ENCODE measurements around the gene STK32B. TPM values are rescaled to one million over a fixed set of nuclear protein-coding genes. Genes with fewer than 3 reads are reported as not detected.

The STK32B gene
- polyA plus RNA-seq, 4 donors = 0.27 to 0.75 (median 0.58) TPM; not detected in 1

GRCh38 chr4:5033281-5033841 lies 17.9 kb upstream of the STK32B start:
- FAIRE-seq (no peak), DNase-seq (peak in 1 of 2 donors; percentile 3)
- Histone ChIP-seq H3K4me1 (ENCODE audit: control insufficient read depth in 3 of 3, insufficient read depth in 2 of 3, low read depth in 1 of 3, low read length in 2 of 3) (no peaks in the 10 kb centered on the region), H3K36me3 (ENCODE audit: control insufficient read depth in 3 of 3, insufficient read depth in 2 of 3, low read depth in 1 of 3, low read length in 3 of 3) (no peaks in the 10 kb centered on the region), H3K9me3 (ENCODE audit: control insufficient read depth in 2 of 2, insufficient read depth in 1 of 2, low read depth in 1 of 2, low read length in 1 of 2) (no peaks in the 10 kb centered on the region), H3K27ac (ENCODE audit: low read depth in 1 of 3, low read length in 2 of 3) (peak overlapping the region in 1 of 3 donors; percentile 17), H3K27me3 (ENCODE audit: control insufficient read depth in 3 of 3, insufficient read depth in 3 of 3, low read length in 3 of 3) (no peaks in the 10 kb centered on the region), H3K4me3 (ENCODE audit: low read depth in 1 of 3, low read length in 3 of 3) (no peak overlapping the region)
- WGBS, 3 donors = 36 to 49% (median 40%) methylated on average over 10 of the region's 10 CpGs

- H3K27ac ChIP-seq (ENCODE audit: low read depth in 1 of 3, low read length in 2 of 3) = no peak overlapping the region
- no peaks in the 10 kb centered on the region for H3K4me1 ChIP-seq (ENCODE audit: control insufficient read depth in 3 of 3, insufficient read depth in 2 of 3, low read depth in 1 of 3, low read length in 2 of 3)
- no peak overlapping the region for H3K4me3 ChIP-seq (ENCODE audit: low read depth in 1 of 3, low read length in 3 of 3)
- WGBS, 3 donors = 55 to 73% (median 63%) methylated on average over 8 of the region's 8 CpGs
- no peak for DNase-seq
- H3K9me3 ChIP-seq (ENCODE audit: control insufficient read depth in 2 of 2, insufficient read depth in 1 of 2, low read depth in 1 of 2, low read length in 1 of 2) = no peaks in the 10 kb centered on the region
- H3K36me3 ChIP-seq (ENCODE audit: control insufficient read depth in 3 of 3, insufficient read depth in 2 of 3, low read depth in 1 of 3, low read length in 3 of 3) = no peaks in the 10 kb centered on the region
- FAIRE-seq = no peak
- no peaks in the 10 kb centered on the region for H3K27me3 ChIP-seq (ENCODE audit: control insufficient read depth in 3 of 3, insufficient read depth in 3 of 3, low read length in 3 of 3)
Observed at GRCh38 chr4:5034206-5034605, 17.1 kb upstream of the STK32B start.

- no peak for DNase-seq
- H3K4me1 ChIP-seq (ENCODE audit: control insufficient read depth in 3 of 3, insufficient read depth in 2 of 3, low read depth in 1 of 3, low read length in 2 of 3) = no peaks in the 10 kb centered on the region
- WGBS, 3 donors = 18 to 39% (median 24%) methylated on average over 5 of the region's 5 CpGs
- FAIRE-seq = no peak
- no peaks in the 10 kb centered on the region for H3K9me3 ChIP-seq (ENCODE audit: control insufficient read depth in 2 of 2, insufficient read depth in 1 of 2, low read depth in 1 of 2, low read length in 1 of 2)
- no peaks in the 10 kb centered on the region for H3K27me3 ChIP-seq (ENCODE audit: control insufficient read depth in 3 of 3, insufficient read depth in 3 of 3, low read length in 3 of 3)
- H3K36me3 ChIP-seq (ENCODE audit: control insufficient read depth in 3 of 3, insufficient read depth in 2 of 3, low read depth in 1 of 3, low read length in 3 of 3) = no peaks in the 10 kb centered on the region
- H3K27ac ChIP-seq (ENCODE audit: low read depth in 1 of 3, low read length in 2 of 3) = no peak overlapping the region
- no peak overlapping the region for H3K4me3 ChIP-seq (ENCODE audit: low read depth in 1 of 3, low read length in 3 of 3)
Observed at GRCh38 chr4:5036239-5036638, 15.0 kb upstream of the STK32B start.

DNA sequence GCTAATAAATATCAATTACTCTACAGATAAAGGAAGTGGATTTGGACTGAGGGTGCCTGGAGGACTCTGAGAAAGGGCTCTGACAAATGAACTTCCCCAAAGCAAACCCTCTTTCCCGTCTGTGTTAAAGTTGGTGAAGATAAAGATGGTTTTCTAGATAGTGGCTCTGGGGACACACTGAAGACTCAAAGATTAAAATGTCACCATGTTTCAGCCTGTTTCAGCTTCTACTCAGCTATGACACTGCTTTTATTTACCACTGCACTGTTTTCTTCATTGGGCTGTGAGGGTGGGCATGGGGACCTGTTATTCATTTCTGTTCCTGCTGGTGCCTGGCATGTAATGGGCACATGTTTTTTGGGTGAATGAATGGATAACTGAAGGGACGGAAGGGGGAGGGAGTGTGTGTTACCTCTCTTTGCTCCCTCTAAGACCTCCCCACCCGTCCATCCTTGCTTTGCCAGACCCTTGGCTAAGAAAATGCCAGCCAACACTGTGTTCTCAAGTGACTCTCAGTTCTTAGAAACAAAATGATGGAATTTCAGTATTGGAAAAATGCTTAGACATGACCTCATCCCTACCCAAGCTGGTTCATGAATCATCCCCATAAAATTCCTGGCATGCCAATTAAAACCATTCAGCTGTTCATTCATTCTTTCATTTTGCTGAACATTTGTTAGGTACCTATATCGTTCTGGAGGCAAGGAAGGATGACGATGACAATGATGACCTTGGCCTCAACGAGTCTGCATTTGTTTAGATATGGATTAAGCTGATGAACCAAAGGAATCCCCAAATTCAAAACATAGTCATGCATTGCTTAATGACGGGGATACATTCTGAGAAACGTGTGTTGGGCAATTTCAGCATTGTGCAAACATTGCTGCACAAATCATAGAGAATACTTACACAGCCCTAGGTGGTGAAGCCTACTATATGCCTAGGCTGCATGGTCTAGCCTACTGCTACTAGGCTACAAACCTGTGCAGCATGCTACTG lies 13.4 kb upstream of the STK32B start:
- no peaks in the 10 kb centered on the region for H3K4me1 ChIP-seq (ENCODE audit: control insufficient read depth in 3 of 3, insufficient read depth in 2 of 3, low read depth in 1 of 3, low read length in 2 of 3)
- no peak overlapping the region for H3K27ac ChIP-seq (ENCODE audit: low read depth in 1 of 3, low read length in 2 of 3)
- no peak overlapping the region for H3K4me3 ChIP-seq (ENCODE audit: low read depth in 1 of 3, low read length in 3 of 3)
- FAIRE-seq = no peak
- H3K9me3 ChIP-seq (ENCODE audit: control insufficient read depth in 2 of 2, insufficient read depth in 1 of 2, low read depth in 1 of 2, low read length in 1 of 2) = no peaks in the 10 kb centered on the region
- no peak for DNase-seq
- H3K27me3 ChIP-seq (ENCODE audit: control insufficient read depth in 3 of 3, insufficient read depth in 3 of 3, low read length in 3 of 3) = no peaks in the 10 kb centered on the region
- H3K36me3 ChIP-seq (ENCODE audit: control insufficient read depth in 3 of 3, insufficient read depth in 2 of 3, low read depth in 1 of 3, low read length in 3 of 3) = no peaks in the 10 kb centered on the region
- 44 to 50% (median 48%) methylated on average over 8 of the region's 8 CpGs for WGBS, 3 donors

DNA sequence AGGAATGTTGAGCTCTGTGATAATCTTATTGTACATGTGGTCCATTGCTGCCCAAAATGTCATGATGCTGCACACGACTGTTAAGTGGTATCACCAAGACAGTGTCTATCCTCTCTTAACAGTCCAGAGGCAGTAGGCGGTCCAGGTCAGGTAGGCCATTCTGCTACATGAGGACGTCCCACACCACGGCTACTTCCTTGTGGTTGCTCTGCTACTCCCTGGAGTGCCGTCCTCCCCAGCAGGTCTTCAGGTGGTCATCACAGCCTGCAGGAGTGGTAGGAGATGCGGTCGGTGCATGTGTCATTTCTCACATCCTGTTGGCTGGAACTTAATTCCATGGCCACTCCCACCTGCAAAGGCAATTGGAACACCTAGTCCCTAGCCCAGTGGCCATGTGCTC lies 11.5 kb upstream of the STK32B start:
- H3K36me3 ChIP-seq (ENCODE audit: control insufficient read depth in 3 of 3, insufficient read depth in 2 of 3, low read depth in 1 of 3, low read length in 3 of 3) = no peaks in the 10 kb centered on the region
- DNase-seq (no peak), FAIRE-seq (no peak)
- H3K4me3 ChIP-seq (ENCODE audit: low read depth in 1 of 3, low read length in 3 of 3) = no peak overlapping the region
- 80 to 92% (median 89%) methylated on average over 7 of the region's 7 CpGs for WGBS, 3 donors
- H3K9me3 ChIP-seq (ENCODE audit: control insufficient read depth in 2 of 2, insufficient read depth in 1 of 2, low read depth in 1 of 2, low read length in 1 of 2) = no peaks in the 10 kb centered on the region
- no peaks in the 10 kb centered on the region for H3K27me3 ChIP-seq (ENCODE audit: control insufficient read depth in 3 of 3, insufficient read depth in 3 of 3, low read length in 3 of 3)
- H3K4me1 ChIP-seq (ENCODE audit: control insufficient read depth in 3 of 3, insufficient read depth in 2 of 3, low read depth in 1 of 3, low read length in 2 of 3) = no peaks in the 10 kb centered on the region
- no peak overlapping the region for H3K27ac ChIP-seq (ENCODE audit: low read depth in 1 of 3, low read length in 2 of 3)

DNA sequence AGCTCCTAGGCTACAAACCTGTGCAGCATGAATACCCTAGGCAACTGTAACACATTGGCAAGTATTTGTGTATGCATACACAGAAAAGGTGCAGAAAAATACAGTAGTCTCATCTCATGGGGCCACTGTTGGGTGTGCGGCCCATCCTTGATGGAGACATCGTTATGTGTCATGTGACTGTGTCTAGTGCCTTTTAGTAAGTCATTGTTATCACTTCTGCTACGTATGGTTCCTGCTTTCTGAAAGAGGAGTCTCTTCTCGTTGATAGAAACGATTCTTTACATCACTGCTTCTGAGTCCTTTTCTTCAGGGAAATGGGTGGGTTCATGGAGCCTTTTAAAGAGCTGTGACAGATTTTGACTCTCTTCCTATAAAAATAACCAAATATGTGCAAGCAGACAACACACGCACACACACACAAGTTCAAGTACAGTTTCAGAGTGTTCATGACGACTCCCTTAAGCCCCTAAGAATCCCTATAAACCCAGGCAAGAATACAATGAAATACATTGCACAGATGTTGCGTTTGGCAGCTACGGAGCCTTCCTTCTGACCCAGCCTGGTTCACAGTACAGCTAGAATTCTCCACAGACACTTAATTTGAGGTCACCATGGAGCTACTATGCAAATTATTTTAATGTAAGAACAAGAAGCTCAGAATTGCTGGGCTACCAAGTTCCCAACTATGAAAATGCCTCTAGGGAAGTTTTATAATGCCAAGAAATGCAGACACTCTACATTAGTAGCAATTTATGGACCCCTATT lies 10.2 kb upstream of the STK32B start:
- WGBS, 3 donors = 68 to 84% (median 75%) methylated on average over 9 of the region's 9 CpGs
- Histone ChIP-seq H3K27me3 (ENCODE audit: control insufficient read depth in 3 of 3, insufficient read depth in 3 of 3, low read length in 3 of 3) (no peaks in the 10 kb centered on the region), H3K4me1 (ENCODE audit: control insufficient read depth in 3 of 3, insufficient read depth in 2 of 3, low read depth in 1 of 3, low read length in 2 of 3) (no peaks in the 10 kb centered on the region), H3K36me3 (ENCODE audit: control insufficient read depth in 3 of 3, insufficient read depth in 2 of 3, low read depth in 1 of 3, low read length in 3 of 3) (no peaks in the 10 kb centered on the region), H3K9me3 (ENCODE audit: control insufficient read depth in 2 of 2, insufficient read depth in 1 of 2, low read depth in 1 of 2, low read length in 1 of 2) (no peaks in the 10 kb centered on the region), H3K27ac (ENCODE audit: low read depth in 1 of 3, low read length in 2 of 3) (peak overlapping the region in 1 of 3 donors; percentile 28), H3K4me3 (ENCODE audit: low read depth in 1 of 3, low read length in 3 of 3) (no peak overlapping the region)
- FAIRE-seq (no peak), DNase-seq (no peak)

GRCh38 chr4:5041699-5042098 lies 9.6 kb upstream of the STK32B start:
- no peak for FAIRE-seq
- 38 to 60% (median 59%) methylated on average over 7 of the region's 7 CpGs for WGBS, 3 donors
- H3K4me3 ChIP-seq (ENCODE audit: low read depth in 1 of 3, low read length in 3 of 3) = no peak overlapping the region

GRCh38 chr4:5043579-5043978 lies 7.7 kb upstream of the STK32B start:
- H3K4me3 ChIP-seq (ENCODE audit: low read depth in 1 of 3, low read length in 3 of 3) = no peak overlapping the region
- no peaks in the 10 kb centered on the region for H3K36me3 ChIP-seq (ENCODE audit: control insufficient read depth in 3 of 3, insufficient read depth in 2 of 3, low read depth in 1 of 3, low read length in 3 of 3)
- no peaks in the 10 kb centered on the region for H3K9me3 ChIP-seq (ENCODE audit: control insufficient read depth in 2 of 2, insufficient read depth in 1 of 2, low read depth in 1 of 2, low read length in 1 of 2)
- FAIRE-seq (no peak), DNase-seq (no peak)
- H3K27me3 ChIP-seq (ENCODE audit: control insufficient read depth in 3 of 3, insufficient read depth in 3 of 3, low read length in 3 of 3) = no peaks in the 10 kb centered on the region
- H3K27ac ChIP-seq (ENCODE audit: low read depth in 1 of 3, low read length in 2 of 3) = no peak overlapping the region
- WGBS, 3 donors = 53 to 65% (median 58%) methylated on average over 6 of the region's 6 CpGs
- no peaks in the 10 kb centered on the region for H3K4me1 ChIP-seq (ENCODE audit: control insufficient read depth in 3 of 3, insufficient read depth in 2 of 3, low read depth in 1 of 3, low read length in 2 of 3)

More at GRCh38 chr4:5041699-5042098, 9.6 kb upstream of the STK32B start:
- DNase-seq = no peak
- H3K4me1 ChIP-seq (ENCODE audit: control insufficient read depth in 3 of 3, insufficient read depth in 2 of 3, low read depth in 1 of 3, low read length in 2 of 3) = no peaks in the 10 kb centered on the region
- no peaks in the 10 kb centered on the region for H3K27me3 ChIP-seq (ENCODE audit: control insufficient read depth in 3 of 3, insufficient read depth in 3 of 3, low read length in 3 of 3)
- H3K9me3 ChIP-seq (ENCODE audit: control insufficient read depth in 2 of 2, insufficient read depth in 1 of 2, low read depth in 1 of 2, low read length in 1 of 2) = no peaks in the 10 kb centered on the region
- no peak overlapping the region for H3K27ac ChIP-seq (ENCODE audit: low read depth in 1 of 3, low read length in 2 of 3)
- no peaks in the 10 kb centered on the region for H3K36me3 ChIP-seq (ENCODE audit: control insufficient read depth in 3 of 3, insufficient read depth in 2 of 3, low read depth in 1 of 3, low read length in 3 of 3)
